ENCODE measurements around the gene VSTM5. TPM values are rescaled to one million over a fixed set of nuclear protein-coding genes. Genes with fewer than 3 reads are reported as not detected.

VSTM5 gene
- total and polyA plus RNA-seq, 2 experiments from 2014 or later, result 0.17 to 0.97 TPM

DNA sequence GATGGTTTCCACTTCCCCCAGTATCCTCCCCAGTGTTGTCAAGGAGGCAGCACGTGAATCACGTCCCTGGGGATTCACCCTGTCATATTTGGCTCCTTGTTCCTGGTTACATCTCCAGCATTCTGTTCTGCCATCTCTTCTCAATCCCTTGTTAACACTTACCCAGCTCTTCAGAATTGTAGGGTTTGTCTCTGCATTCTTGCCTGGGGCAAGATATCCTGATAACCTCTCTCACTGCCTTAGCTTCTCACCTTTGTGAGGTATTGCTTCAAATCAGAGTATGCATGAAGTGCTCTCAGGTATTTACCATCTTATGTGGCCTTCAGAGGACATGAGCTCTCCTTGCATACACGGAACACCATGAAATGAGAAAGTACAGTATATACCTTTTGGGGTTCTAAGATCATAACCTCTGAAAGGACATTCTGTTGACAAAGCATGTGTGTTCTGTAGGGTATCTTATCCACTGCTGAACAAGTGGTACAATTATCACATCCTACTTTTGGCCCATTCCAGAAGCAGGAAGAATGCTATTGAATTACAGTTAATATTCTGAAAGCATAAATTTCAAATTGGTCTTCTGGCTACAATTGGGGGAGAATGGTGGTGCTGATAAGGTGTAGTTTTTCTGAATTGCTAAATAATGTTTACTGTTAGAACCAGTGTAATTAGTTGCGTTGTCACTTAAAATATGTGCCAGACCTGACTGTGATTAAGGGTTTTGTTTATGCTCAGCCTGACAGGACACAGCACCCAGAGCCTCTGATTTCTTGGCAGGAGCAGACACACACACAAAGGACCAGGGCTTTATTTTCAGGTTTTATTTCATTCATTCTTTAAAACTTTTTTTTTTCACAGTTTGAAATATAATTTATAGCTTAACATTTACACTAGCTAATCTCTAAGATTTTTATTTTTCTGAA lies 32.7 kb downstream of the VSTM5 start:
- Histone ChIP-seq H3K27ac (no peak overlapping the region), H3K9me2 (replicated peaks; ENCODE audit: insufficient read depth) (no peaks in the 10 kb centered on the region), H4K20me1 (ENCODE audit: insufficient read depth, poor library complexity, severe bottlenecking) (no peaks in the 10 kb centered on the region), H3K9me3 (ENCODE audit: low read depth) (no peaks in the 10 kb centered on the region), H2AFZ (no peak overlapping the region), H3K36me3 (replicated peaks; ENCODE audit: insufficient read depth, low read depth) (no peaks in the 10 kb centered on the region), H3K4me2 (no peak overlapping the region), H3K79me2 (no peaks in the 10 kb centered on the region), H3K4me1 (ENCODE audit: insufficient read depth) (peaks cover 15% of the 10 kb centered on the region), H3K27me3 (no peaks in the 10 kb centered on the region), H3K4me3 (no peak overlapping the region)
- DNase-seq (ENCODE audit: low spot score), result no peak
- WGBS (ENCODE audit: low lambda C conversion rate, missing lambda C conversion rate), result 45% methylated on average over 4 of the region's 4 CpGs
- TF ChIP-seq, protein P1, sequence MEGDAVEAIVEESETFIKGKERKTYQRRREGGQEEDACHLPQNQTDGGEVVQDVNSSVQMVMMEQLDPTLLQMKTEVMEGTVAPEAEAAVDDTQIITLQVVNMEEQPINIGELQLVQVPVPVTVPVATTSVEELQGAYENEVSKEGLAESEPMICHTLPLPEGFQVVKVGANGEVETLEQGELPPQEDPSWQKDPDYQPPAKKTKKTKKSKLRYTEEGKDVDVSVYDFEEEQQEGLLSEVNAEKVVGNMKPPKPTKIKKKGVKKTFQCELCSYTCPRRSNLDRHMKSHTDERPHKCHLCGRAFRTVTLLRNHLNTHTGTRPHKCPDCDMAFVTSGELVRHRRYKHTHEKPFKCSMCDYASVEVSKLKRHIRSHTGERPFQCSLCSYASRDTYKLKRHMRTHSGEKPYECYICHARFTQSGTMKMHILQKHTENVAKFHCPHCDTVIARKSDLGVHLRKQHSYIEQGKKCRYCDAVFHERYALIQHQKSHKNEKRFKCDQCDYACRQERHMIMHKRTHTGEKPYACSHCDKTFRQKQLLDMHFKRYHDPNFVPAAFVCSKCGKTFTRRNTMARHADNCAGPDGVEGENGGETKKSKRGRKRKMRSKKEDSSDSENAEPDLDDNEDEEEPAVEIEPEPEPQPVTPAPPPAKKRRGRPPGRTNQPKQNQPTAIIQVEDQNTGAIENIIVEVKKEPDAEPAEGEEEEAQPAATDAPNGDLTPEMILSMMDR (IDR thresholded peaks at IDR 0.05; ENCODE audit: poor library complexity), result no peak
- TF ChIP-seq EZH2 (IDR thresholded peaks at IDR 0.05; ENCODE audit: borderline replicate concordance) (no peak), EZH2phosphoT487 (IDR thresholded peaks at IDR 0.05; ENCODE audit: low read depth, severe bottlenecking, unreplicated experiment) (no peak)

DNA sequence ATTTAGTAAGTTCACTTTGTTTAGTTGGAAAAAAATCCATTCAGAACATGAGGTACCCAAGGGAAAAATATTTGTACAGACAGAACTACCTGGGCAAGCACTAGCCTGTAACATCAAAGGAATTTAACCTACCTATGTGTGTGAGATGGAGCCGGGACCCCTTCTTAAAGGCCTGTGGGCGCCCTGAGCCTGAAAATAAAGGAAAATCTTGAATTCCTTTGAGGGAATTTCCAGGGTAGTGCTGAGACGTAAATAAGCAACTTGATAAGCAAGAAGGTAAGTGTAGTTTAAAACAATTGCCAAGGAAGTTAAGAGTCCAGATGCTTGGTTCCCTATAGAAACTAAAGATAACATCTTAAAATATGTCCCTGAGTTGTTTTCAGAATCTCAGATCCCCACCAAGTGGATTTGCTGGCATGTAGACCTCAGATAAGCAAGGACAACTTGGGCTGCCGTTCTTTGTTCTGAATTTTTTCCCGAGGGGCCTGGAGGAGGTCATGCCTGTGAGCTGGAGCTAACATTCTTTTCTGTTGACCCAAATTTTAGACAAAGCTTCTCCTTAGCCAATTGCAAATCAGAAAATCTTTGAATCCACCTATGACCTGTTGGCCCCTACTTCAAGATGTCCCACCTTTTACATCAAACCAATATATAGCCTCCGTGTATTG lies 35.3 kb downstream of the VSTM5 start:
- Histone ChIP-seq H3K4me2 (no peak overlapping the region), H3K36me3 (replicated peaks; ENCODE audit: insufficient read depth, low read depth) (no peaks in the 10 kb centered on the region), H3K79me2 (no peaks in the 10 kb centered on the region), H3K27ac (no peak overlapping the region), H3K9me2 (replicated peaks; ENCODE audit: insufficient read depth) (no peaks in the 10 kb centered on the region), H4K20me1 (ENCODE audit: insufficient read depth, poor library complexity, severe bottlenecking) (no peaks in the 10 kb centered on the region), H3K27me3 (no peaks in the 10 kb centered on the region), H3K9me3 (ENCODE audit: low read depth) (no peaks in the 10 kb centered on the region), H3K4me1 (ENCODE audit: insufficient read depth) (peaks cover 8% of the 10 kb centered on the region), H2AFZ (no peak overlapping the region), H3K4me3 (no peak overlapping the region)
- TF ChIP-seq, protein P1 (IDR thresholded peaks at IDR 0.05; ENCODE audit: poor library complexity), result no peak
- TF ChIP-seq EZH2phosphoT487 (IDR thresholded peaks at IDR 0.05; ENCODE audit: low read depth, severe bottlenecking, unreplicated experiment), result no peak
- TF ChIP-seq EZH2 (IDR thresholded peaks at IDR 0.05; ENCODE audit: borderline replicate concordance), result no peak
- 52% methylated on average over 6 of the region's 6 CpGs for WGBS (ENCODE audit: low lambda C conversion rate, missing lambda C conversion rate)
- no peak for DNase-seq (ENCODE audit: low spot score)

DNA sequence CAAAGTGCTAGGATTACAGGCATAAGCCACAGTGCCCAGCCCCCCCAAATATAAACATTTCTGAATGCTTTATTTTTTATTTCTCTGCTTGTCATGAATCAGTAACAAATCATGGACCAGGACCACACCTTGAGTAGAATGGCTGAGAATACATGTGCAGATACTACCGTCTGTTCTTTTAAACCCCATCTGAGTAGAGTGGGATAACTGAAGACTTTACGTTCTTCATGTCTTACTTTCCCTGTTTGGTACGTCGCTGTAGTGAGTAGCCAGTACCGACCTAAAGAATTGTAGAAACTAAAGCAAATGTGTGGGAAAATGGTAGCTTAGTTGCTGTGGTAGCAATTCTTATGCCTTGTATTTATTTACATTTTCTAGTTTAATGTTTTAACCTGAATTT lies 36.4 kb downstream of the VSTM5 start:
- TF ChIP-seq EZH2phosphoT487 (IDR thresholded peaks at IDR 0.05; ENCODE audit: low read depth, severe bottlenecking, unreplicated experiment), result no peak
- Histone ChIP-seq H3K9me2 (replicated peaks; ENCODE audit: insufficient read depth) (no peaks in the 10 kb centered on the region), H3K4me1 (ENCODE audit: insufficient read depth) (peaks cover 8% of the 10 kb centered on the region), H3K9me3 (ENCODE audit: low read depth) (no peaks in the 10 kb centered on the region), H3K36me3 (replicated peaks; ENCODE audit: insufficient read depth, low read depth) (no peaks in the 10 kb centered on the region), H3K27ac (no peak overlapping the region), H3K79me2 (no peaks in the 10 kb centered on the region), H2AFZ (no peak overlapping the region), H4K20me1 (ENCODE audit: insufficient read depth, poor library complexity, severe bottlenecking) (no peaks in the 10 kb centered on the region), H3K4me2 (no peak overlapping the region), H3K4me3 (no peak overlapping the region), H3K27me3 (no peaks in the 10 kb centered on the region)
- WGBS (ENCODE audit: low lambda C conversion rate, missing lambda C conversion rate), result 95% methylated on average over 5 of the region's 5 CpGs
- DNase-seq (ENCODE audit: low spot score), result no peak

DNA sequence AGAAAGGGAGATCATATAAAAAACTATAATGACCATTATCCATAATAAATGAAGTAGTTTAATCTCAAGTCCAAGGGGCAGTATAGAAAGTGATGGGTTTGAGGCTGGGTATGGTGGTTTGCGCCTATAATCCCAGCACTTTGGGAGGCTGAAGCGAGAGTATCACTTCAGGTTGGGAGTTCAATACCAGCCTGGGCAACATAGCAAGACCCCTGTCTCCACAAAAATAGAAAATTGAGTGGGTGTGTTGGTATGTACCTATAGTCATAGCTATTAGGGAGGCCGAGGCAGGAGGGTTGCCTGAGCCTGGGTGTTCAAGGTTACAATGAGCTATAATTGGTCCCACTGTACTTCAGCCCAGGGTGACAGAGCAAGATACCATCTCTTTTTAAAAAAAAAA lies 42.4 kb downstream of the VSTM5 start:
- Histone ChIP-seq H3K4me1 (ENCODE audit: insufficient read depth) (no peaks in the 10 kb centered on the region), H2AFZ (no peak overlapping the region), H3K27me3 (no peaks in the 10 kb centered on the region), H3K36me3 (replicated peaks; ENCODE audit: insufficient read depth, low read depth) (no peaks in the 10 kb centered on the region), H3K4me3 (no peak overlapping the region), H3K9me2 (replicated peaks; ENCODE audit: insufficient read depth) (no peaks in the 10 kb centered on the region), H3K79me2 (peaks cover 26% of the 10 kb centered on the region), H3K27ac (no peak overlapping the region), H3K4me2 (no peak overlapping the region), H3K9me3 (ENCODE audit: low read depth) (no peaks in the 10 kb centered on the region), H4K20me1 (ENCODE audit: insufficient read depth, poor library complexity, severe bottlenecking) (peaks cover 4% of the 10 kb centered on the region)
- DNase-seq (ENCODE audit: low spot score), result no peak
- WGBS (ENCODE audit: low lambda C conversion rate, missing lambda C conversion rate), result 100% methylated on average over 3 of the region's 3 CpGs
- TF ChIP-seq, protein P1 (IDR thresholded peaks at IDR 0.05; ENCODE audit: poor library complexity), result no peak
- TF ChIP-seq EZH2phosphoT487 (IDR thresholded peaks at IDR 0.05; ENCODE audit: low read depth, severe bottlenecking, unreplicated experiment) (no peak), EZH2 (IDR thresholded peaks at IDR 0.05; ENCODE audit: borderline replicate concordance) (no peak)

Measured in hepatocyte (in vitro differentiated cells).